ENCODE results near the gene EDC4.

GRCh38 chr16:67888331-67888730 is 15.5 kb downstream of the EDC4 start:
- no peak for TF ChIP-seq CTCF (IDR thresholded peaks at IDR 0.05)
- TF ChIP-seq SIN3A (IDR thresholded peaks at IDR 0.05; ENCODE audit: borderline replicate concordance, insufficient read depth, low read depth, low read length) = no peak
- no peak for TF ChIP-seq REST (IDR thresholded peaks at IDR 0.05; ENCODE audit: insufficient read depth in 1 of 2, low read depth in 2 of 2, low read length in 1 of 2)
- TF ChIP-seq TCF7L2 (IDR thresholded peaks at IDR 0.05; ENCODE audit: low read depth, low read length) = no peak

Measured in Panc1 (cell line).